Activated CD8-positive, alpha-beta memory T cell treated with anti-CD3 and anti-CD28 coated beads for 1 hour (primary cell): ENCODE results near the gene OXT.
"Not testable (repeated sequence)": the region's sequence is repeated elsewhere in the genome, so short reads cannot be mapped to it uniquely, and the experiment has no call there.

Experiments used
- DNase-seq, 2 donors: peaks; one replicate each; pipeline ENCODE4 v3.0.0-alpha.2; 2020; ENCODE audit warnings: low read depth in 1 of 2; ENCODE audit errors: extremely low read depth in 1 of 2

OXT gene

GRCh38 chr20:3071610-3072529 is at the start of gene OXT:
Gene OXT (plus strand): TSS chr20:3071620. CDS start chr20:3071656, 36 bp downstream.
- peak; percentile 55 to 59 for DNase-seq

GRCh38 chr20:3021777-3022176 is 49.6 kb upstream of the OXT start:
- DNase-seq = no peak

GRCh38 chr20:3022559-3023490 is 48.6 kb upstream of the OXT start:
- not testable (repeated sequence) for DNase-seq

GRCh38 chr20:3027987-3028386 is 43.4 kb upstream of the OXT start:
- no peak for DNase-seq

GRCh38 chr20:3031524-3032147 is 39.8 kb upstream of the OXT start:
- DNase-seq = no peak

- no peak for DNase-seq
Observed at GRCh38 chr20:3032624-3033023, 38.8 kb upstream of the OXT start.

- no peak for DNase-seq
Observed at GRCh38 chr20:3037654-3038053, 33.8 kb upstream of the OXT start.

GRCh38 chr20:3038454-3038853 is 33.0 kb upstream of the OXT start:
- DNase-seq = no peak

GRCh38 chr20:3039426-3039825 is 32.0 kb upstream of the OXT start:
- no peak for DNase-seq

GRCh38 chr20:3040086-3040485 is 31.3 kb upstream of the OXT start:
- DNase-seq = no peak

GRCh38 chr20:3041854-3042409 is 29.5 kb upstream of the OXT start:
- DNase-seq = no peak

- DNase-seq = no peak
Observed at GRCh38 chr20:3042625-3043024, 28.8 kb upstream of the OXT start.

- DNase-seq = no peak
Observed at GRCh38 chr20:3043322-3043721, 28.1 kb upstream of the OXT start, which contains the start of gene GNRH2. Gene GNRH2 (plus strand): TSS chr20:3043622. CDS start chr20:3044415, 793 bp downstream.

GRCh38 chr20:3044336-3044965 is 27.0 kb upstream of the OXT start:
- DNase-seq = no peak

GRCh38 chr20:3045042-3045815 is 26.2 kb upstream of the OXT start:
- DNase-seq = peak in 1 of 2 donors; percentile 29

- peak; percentile 28 to 67 for DNase-seq
Observed at GRCh38 chr20:3045816-3046676, 25.4 kb upstream of the OXT start, which contains the start of gene MRPS26. Gene MRPS26 (plus strand): TSS chr20:3046052. CDS start chr20:3046069, 17 bp downstream.

GRCh38 chr20:3046677-3047462 is 24.6 kb upstream of the OXT start:
- no peak for DNase-seq
